Hippocampal formation (tissue), 2 donors: ENCODE measurements around the gene OPCML.

Experiments
- DNase-seq, 2 donors: peaks; one replicate each; lab custom pipeline; 2025; lab: John Stamatoyannopoulos, UW

OPCML gene

DNA sequence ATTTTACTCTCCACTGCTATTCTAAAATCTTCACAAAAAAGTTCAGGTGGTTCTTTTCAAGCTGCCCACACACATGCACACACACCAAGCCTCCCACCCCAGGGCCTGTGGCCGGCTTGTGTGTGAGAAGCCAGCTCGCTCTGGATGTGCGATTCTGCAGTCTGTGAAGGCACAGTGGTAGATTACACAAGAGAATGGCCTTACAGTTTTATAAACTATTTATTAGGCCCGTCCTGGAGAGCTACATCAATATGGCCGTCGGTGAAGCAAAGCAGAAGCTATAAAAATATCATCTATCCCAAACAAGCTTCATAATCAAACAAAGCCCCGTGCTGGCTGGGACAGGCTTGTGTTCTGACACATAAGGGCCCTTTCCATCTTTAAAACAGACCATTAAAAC is 240.5 kb downstream of the OPCML start:
- no peak for DNase-seq

GRCh38 chr11:133285359-133285758 is 246.9 kb downstream of the OPCML start:
- DNase-seq = no peak

- no peak for DNase-seq
These were observed 248.1 kb downstream of the OPCML start for GRCh38 chr11:133284156-133284555.

- DNase-seq = no peak
These were observed 254.4 kb downstream of the OPCML start for GRCh38 chr11:133277886-133278285.

GRCh38 chr11:133271871-133272776 is 260.2 kb downstream of the OPCML start:
- no peak for DNase-seq

DNA sequence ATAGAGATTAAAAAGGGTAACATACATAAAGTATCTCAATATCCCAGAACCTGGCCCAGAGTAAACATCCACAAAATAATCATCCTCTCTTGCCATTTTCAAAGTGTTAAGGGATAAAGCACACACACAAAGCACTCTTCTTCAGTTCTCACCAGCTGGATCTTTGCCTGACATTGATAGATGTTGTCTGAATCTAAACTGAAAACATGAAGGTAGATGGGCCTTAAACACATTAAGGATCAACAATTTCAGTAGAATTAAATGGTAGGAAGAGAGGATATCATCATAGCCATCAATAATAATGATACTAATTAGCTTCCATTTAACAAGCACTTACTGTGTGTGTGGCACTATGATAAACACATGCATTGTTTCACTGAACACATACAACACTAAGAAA is 261.1 kb downstream of the OPCML start:
- DNase-seq = no peak

GRCh38 chr11:133269267-133269666 is 263.0 kb downstream of the OPCML start:
- DNase-seq = no peak

DNA sequence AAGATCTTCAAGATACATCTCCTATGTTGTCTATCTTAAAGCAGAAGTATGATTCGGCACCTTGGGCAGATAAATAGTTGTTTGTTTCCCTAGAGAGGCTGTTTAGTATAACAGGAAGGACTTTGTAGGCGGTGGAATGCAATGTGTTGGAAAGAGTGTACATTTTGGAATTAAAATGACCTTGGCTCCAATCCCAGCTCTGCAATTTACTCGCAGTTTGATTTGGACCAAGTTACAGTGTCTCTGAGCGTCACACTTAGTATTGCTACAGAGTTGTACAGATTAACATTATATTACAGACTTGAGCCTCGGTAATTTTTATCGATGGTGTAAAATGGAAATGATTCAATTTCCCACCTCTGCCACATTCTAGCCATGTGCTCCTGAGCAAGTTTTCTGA is 265.3 kb downstream of the OPCML start:
- no peak for DNase-seq

DNA sequence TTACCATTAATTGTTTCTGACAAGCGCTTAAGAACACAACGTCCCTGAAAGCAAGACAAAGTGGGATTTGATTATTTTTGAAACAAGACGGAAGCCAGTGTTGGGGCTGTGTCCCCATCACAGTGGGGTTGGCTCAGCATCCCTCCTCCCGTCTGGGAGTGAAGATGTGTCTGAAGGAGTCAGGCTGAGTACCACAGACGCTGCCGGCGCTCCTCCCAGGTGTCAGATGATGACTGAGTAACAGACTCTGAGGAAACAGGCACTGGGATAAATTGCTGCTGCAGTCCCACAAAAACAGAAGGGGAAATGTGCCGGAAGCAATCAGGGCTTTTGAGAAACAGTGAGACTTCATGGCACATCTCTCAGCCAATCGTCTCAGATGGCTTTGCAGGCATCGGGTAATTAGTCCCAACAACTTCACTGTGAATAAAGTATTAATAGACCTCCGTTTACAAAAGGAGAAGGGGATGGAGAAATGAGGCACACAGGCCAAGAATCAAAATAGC is 266.7 kb downstream of the OPCML start:
- DNase-seq = no peak

GRCh38 chr11:133263332-133263731 is 269.0 kb downstream of the OPCML start:
- DNase-seq = no peak

GRCh38 chr11:133258751-133259150 is 273.6 kb downstream of the OPCML start:
- no peak for DNase-seq

DNA sequence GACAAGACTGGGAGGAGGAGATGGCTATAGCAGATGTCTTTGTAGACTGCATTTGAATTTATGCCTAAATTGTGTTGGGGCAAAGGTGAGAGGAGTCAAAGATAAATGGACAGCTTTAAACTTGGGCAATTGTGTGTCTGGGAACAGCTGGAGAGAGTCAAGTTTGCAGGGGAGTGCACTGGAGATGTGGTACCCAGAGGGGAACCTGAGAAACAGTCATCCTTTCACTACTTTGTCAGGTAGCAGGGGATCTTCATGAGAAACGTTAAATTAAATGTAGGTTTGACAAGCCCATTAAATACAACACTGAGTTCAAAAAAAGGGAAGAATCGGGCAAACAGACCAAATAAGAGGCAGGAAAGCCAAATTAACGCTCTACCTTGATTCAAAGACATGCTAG is 277.7 kb downstream of the OPCML start:
- DNase-seq = no peak

DNA sequence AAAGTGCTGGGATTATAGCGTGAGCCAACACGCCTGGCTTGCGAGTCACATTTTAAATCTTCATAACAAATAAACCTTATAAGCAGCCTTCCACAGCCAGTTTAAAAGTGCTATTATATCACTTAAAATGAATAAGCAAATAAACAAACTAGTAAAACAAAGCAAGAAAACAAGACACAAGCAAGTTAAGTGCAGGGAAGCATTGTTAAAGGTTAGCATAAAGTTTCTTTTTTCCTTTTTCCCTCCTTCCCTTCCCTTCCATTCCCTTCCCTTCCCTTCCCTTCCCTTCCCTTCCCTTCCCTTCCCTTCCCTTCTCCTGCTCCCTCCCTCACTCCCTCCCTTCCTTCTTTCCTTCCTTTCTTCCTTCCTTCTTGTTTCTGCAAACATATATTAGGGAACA is 278.7 kb downstream of the OPCML start:
- DNase-seq = no peak

DNA sequence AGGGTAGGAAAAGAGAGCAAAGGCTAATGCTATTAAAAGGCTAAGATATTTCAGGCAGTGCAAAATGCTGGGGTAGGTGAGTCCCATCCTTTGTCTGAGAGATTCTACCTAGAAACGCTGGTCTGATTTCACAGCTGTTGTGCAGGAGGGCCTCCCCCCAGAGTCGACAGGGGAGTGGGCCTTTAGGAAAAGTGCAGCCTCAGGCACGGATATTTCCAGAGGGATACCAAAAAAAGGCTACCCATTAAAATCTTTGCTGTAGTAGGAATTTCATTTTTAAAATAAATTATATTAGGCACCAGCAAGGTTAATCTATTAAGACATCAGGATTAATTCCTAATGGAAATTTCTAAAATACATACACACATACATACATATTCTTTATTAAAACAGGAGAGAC is 280.5 kb downstream of the OPCML start:
- DNase-seq = no peak

DNA sequence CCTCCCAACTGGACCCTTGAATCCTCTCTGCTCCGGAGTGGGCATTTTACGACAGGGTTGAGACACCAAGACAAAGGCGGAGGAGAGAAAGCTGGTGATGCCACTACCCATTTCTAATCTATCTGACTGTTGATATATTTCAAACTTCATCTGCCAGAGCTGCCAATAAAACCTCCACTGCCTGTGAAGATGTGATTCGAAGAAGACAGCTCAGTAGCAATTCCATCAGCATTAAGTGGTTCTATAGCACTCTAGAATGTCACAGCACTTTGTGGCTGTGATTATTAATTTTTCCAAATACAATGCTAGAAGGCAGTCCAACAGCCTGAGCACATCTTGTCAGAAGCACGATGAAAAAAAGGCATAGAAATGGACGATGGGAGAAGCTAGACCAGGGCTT is 282.8 kb downstream of the OPCML start:
- no peak for DNase-seq

GRCh38 chr11:133249065-133249464 is 283.2 kb downstream of the OPCML start:
- no peak for DNase-seq

DNA sequence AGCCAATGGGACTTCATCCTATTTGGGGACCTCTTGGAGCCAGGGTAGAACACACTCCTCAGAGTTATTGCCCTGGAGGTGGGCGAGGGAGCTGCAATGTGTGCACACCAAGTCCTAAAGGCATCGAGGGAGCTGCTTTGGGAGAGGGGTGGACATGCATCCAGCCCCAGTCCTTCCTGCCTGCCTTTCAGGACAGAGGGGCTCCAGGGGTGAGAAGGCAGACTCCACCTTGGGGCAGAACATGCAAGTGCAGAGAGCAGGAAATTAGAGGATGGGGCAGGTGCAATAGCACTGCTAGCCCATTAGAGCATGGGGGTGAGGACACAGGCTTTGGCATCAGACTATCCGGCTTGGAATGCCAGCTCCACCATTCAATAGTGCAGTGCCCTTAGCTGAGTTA is 288.5 kb downstream of the OPCML start:
- no peak for DNase-seq

DNA sequence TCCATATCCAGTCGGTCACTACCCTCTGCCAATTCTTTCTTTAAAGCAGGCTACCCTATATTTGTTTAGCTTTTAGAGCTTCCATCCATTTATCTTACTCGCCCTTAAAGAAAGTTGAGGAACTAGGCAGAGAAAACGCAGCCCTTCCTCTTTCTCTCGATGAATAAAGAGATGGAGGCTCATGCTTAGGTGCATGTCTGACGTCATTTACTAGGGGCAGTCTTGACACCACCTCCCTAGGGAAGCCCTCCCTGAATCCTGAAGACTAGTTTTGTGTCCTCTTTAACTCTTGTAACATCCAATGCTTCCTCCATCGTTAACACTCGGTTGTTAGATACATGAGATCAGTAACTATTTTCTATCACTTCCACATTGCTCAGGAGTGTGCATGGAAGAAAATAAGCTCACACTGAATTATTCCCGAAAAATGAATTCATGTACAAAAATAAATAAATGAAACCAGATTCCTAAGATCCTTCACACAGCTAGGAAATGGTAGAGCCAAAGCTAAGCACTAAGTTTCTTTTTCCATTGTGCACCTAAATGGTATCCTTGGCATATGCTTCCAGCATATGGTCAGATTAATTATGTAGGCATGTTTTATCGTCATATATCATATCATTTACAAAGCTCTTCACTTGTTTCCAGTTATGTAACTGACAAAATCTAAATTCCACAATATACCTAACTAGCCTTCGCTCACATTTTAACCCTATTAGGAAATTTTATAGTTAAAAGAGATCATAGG is 291.2 kb downstream of the OPCML start:
- DNase-seq = no peak

DNA sequence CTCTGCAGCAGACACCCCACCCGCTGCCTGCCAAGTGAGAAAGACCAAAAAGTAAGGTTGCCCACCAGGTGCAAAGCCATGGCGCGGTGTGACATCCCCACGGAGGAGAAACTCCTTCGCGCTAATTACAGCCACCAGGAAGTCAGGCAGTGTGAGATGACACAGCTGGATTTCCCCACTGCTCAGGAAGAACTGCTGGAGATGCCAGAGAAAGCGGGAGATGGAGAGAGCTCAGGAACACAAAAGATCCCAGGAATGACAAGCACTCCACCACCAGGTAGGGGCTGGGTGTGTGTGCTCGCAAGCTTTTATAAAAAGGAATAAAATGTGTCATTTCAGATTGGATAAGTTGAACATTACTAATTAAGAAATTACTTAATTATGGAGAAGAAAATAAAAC is 292.7 kb downstream of the OPCML start:
- DNase-seq = no peak

- no peak for DNase-seq
These were observed 293.8 kb downstream of the OPCML start for GRCh38 chr11:133238495-133238894.

DNA sequence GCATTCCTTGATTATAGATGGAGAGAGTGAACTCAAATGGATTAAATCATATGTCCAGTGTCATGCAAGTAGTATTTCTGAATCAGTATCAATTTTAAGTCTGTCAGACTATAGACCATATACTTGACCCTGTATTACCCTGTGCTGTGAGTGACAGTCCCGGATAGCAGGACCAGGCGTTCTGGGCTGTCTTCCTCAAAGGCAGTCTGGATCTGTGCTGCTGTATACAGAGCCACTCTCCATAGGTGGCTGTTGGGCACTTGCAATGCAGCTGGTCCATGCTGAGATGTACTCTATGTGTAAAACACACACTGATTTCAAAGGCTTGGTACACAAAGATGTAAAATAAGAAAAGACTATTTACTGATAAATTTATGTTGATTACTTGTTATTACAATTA is 294.3 kb downstream of the OPCML start:
- DNase-seq = no peak

GRCh38 chr11:133235381-133235780 is 296.9 kb downstream of the OPCML start:
- DNase-seq = no peak

DNA sequence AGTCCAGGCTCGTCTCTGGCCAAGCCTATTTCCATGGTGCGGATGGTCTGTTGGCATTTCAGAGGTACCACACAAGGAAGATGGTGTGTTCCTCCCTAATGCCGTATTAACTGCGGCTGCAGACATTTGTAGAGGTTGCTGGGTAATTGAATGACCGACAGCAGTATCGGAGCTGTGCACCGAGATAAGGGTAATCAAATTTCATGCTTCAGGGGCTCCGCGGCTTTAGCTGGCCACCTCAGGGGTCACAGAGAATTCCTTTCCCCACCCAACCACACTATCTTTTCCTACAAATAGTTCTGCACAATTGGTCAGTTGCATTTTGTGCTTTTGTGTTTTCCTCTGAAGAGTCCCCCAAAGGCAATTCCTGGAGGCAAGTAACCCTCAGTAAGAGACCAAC is 297.4 kb downstream of the OPCML start:
- DNase-seq = no peak
